PC-3 (cell line): ENCODE results near the gene CACNA1B. TPM values are rescaled to one million over a fixed set of nuclear protein-coding genes. Genes with fewer than 3 reads are reported as not detected.

Source experiments
- ATAC-seq: fragments of 200-7000 bp; cut with Tn5 transposase; 2 replicates; pipeline ENCODE4 v1.9.1; 2020; ENCODE audit warnings: mild to moderate bottlenecking, moderate library complexity
- BruUV-seq: library from RNA; stranded (reverse); fragments of 400-500 nt; replicated peaks from 2 replicates; lab custom pipeline; 2021; lab: Mats Ljungman, UMichigan
- CTCF ChIA-PET: fragments of 300-600 bp; sonication (Branson Sonifier 250); formaldehyde crosslinking; loops from one replicate; lab custom pipeline; 2022; ENCODE audit warnings: antibody characterized with exemption; lab: Charles Lee
- POLR2A ChIA-PET: fragments of 300-600 bp; sonication (Branson Sonifier 250); formaldehyde crosslinking; loops from one replicate; lab custom pipeline; 2022; ENCODE audit warnings: antibody characterized with exemption; ENCODE audit not compliant: unreplicated experiment; lab: Charles Lee
- DNase-seq: peaks from one replicate; pipeline ENCODE4 v3.0.0-alpha.2; 2015
- H2AFZ ChIP-seq: fragments of 300-600 bp; sonication (generic); 2 replicates; pipeline ENCODE4 v1.6.0; 2016; ENCODE audit warnings: antibody characterized with exemption, low read length
- H3F3A ChIP-seq: fragments of 300-600 bp; sonication (generic); one replicate; pipeline ENCODE4 v1.6.0; 2017; ENCODE audit warnings: antibody characterized with exemption, low read length, control low read depth, mild to moderate bottlenecking; ENCODE audit not compliant: unreplicated experiment
- H3K27ac ChIP-seq: fragments of 300-600 bp; sonication (generic); 2 replicates; pipeline ENCODE4 v1.5.1; 2016; ENCODE audit warnings: mild to moderate bottlenecking, low read length
- H3K27me3 ChIP-seq: fragments of 300-600 bp; sonication (generic); 2 replicates; pipeline ENCODE4 v1.6.1; 2016; ENCODE audit warnings: low read length, mixed read lengths
- H3K36me3 ChIP-seq: fragments of 300-600 bp; sonication (generic); 2 replicates; pipeline ENCODE4 v1.6.1; 2016; ENCODE audit warnings: low read depth, mixed run types, low read length, mixed read lengths
- H3K4me1 ChIP-seq: fragments of 300-600 bp; sonication (generic); 2 replicates; pipeline ENCODE4 v1.5.1; 2016; ENCODE audit warnings: low read length; ENCODE audit not compliant: insufficient read depth
- H3K4me2 ChIP-seq: fragments of 300-600 bp; sonication (generic); 2 replicates; pipeline ENCODE4 v1.6.0; 2016; ENCODE audit warnings: low read length
- H3K4me3 ChIP-seq: fragments of 300-600 bp; sonication (generic); 2 replicates; pipeline ENCODE4 v1.5.1; 2016; ENCODE audit warnings: mild to moderate bottlenecking, low read length, mixed read lengths
- H3K79me2 ChIP-seq: fragments of 300-600 bp; sonication (generic); 2 replicates; pipeline ENCODE4 v1.6.1; 2017; ENCODE audit warnings: low read length, mixed read lengths
- H3K9ac ChIP-seq: fragments of 300-600 bp; sonication (generic); 2 replicates; pipeline ENCODE4 v1.6.0; 2016; ENCODE audit warnings: mild to moderate bottlenecking, low read length
- H3K9me2 ChIP-seq: fragments of 300-600 bp; sonication (generic); replicated peaks from 2 replicates; pipeline ENCODE4 v1.6.1; 2016; ENCODE audit warnings: mixed run types, low read length, mixed read lengths
- H3K9me3 ChIP-seq: fragments of 300-600 bp; sonication (generic); 2 replicates; pipeline ENCODE4 v1.6.1; 2016; ENCODE audit warnings: low read length, mixed read lengths
- H4K20me1 ChIP-seq: fragments of 300-600 bp; sonication (generic); 2 replicates; pipeline ENCODE4 v1.6.1; 2016; ENCODE audit warnings: low read length, mixed read lengths
- CTCF ChIP-seq: fragments of 300-600 bp; sonication (generic); conservative IDR thresholded peaks from 2 replicates; pipeline ENCODE4 v1.5.1; 2017; ENCODE audit warnings: antibody characterized with exemption, low read depth, mild to moderate bottlenecking, low read length
- EZH2 ChIP-seq: fragments of 300-600 bp; sonication (generic); IDR thresholded peaks from one replicate; pipeline ENCODE4 v1.6.1; 2017; ENCODE audit warnings: antibody characterized with exemption, mild to moderate bottlenecking, low read length; ENCODE audit not compliant: unreplicated experiment
- EZH2phosphoT487 ChIP-seq: fragments of 300-600 bp; sonication (generic); IDR thresholded peaks from 2 replicates; pipeline ENCODE4 v1.6.1; 2018; ENCODE audit warnings: mild to moderate bottlenecking, antibody characterized with exemption, low read length, borderline replicate concordance
- intact Hi-C: fragments of 100-400 bp; cut with micrococcal nuclease; formaldehyde crosslinking; loops from 2 replicates; pipeline ENCODE4 v1.9.0; 2023
- total RNA-seq: library from RNA; depleted of rRNA; stranded (reverse); fragments of >200 nt; gene quantifications from 2 replicates; pipeline ENCODE4 v1.2.3, GENCODE V29; 2014

CACNA1B gene
- total RNA-seq, 1 experiment from 2014 or later, result not detected

GRCh38 chr9:138074516-138074915, 196.9 kb downstream of the CACNA1B start:
- TF ChIP-seq CTCF, result no peak
- TF ChIP-seq EZH2phosphoT487, result no peak
- TF ChIP-seq EZH2, result no peak
- DNase-seq (no peak), ATAC-seq (no peak)
- H3K4me1 ChIP-seq, result no peaks in the 10 kb centered on the region
- H4K20me1 ChIP-seq, result no peaks in the 10 kb centered on the region
- intact Hi-C loops, result no loop called here
- CTCF ChIA-PET, result no interaction called here
- H3K9me3 ChIP-seq, result no peaks in the 10 kb centered on the region
- no peak overlapping the region for H3K9ac ChIP-seq
- H2AFZ ChIP-seq, result no peak overlapping the region
- H3K27ac ChIP-seq, result no peak overlapping the region
- no peak overlapping the region for H3K4me3 ChIP-seq
- no peaks in the 10 kb centered on the region for H3K36me3 ChIP-seq
- no TSS peak for BruUV-seq
- no peaks in the 10 kb centered on the region for H3K9me2 ChIP-seq
- POLR2A ChIA-PET, result no interaction called here
- no peaks in the 10 kb centered on the region for H3K79me2 ChIP-seq
- no peaks in the 10 kb centered on the region for H3F3A ChIP-seq
- no peak overlapping the region for H3K4me2 ChIP-seq
- peaks cover 8% of the 10 kb centered on the region; the same call in 1 of the 2 replicates for H3K27me3 ChIP-seq

- ATAC-seq, result no peak
- Histone ChIP-seq H3K27ac (no peak overlapping the region), H3K79me2 (no peaks in the 10 kb centered on the region), H2AFZ (no peak overlapping the region), H3F3A (no peaks in the 10 kb centered on the region), H3K9ac (no peak overlapping the region), H3K9me3 (no peaks in the 10 kb centered on the region), H3K9me2 (no peaks in the 10 kb centered on the region), H3K4me3 (no peak overlapping the region), H3K27me3 (peaks cover 4% of the 10 kb centered on the region; the same call in 1 of the 2 replicates), H3K4me1 (no peaks in the 10 kb centered on the region), H3K36me3 (no peaks in the 10 kb centered on the region), H3K4me2 (no peak overlapping the region), H4K20me1 (no peaks in the 10 kb centered on the region)
- no TSS peak for BruUV-seq
- no peak for TF ChIP-seq CTCF
- TF ChIP-seq EZH2, result no peak
- TF ChIP-seq EZH2phosphoT487, result no peak
- DNase-seq, result no peak
- ChIA-PET POLR2A (no interaction called here), CTCF (no interaction called here)
- intact Hi-C loops, result no loop called here
Measured at GRCh38 chr9:138075496-138075895, 197.9 kb downstream of the CACNA1B start.

- Histone ChIP-seq H3K4me1 (no peaks in the 10 kb centered on the region), H3K9me2 (no peaks in the 10 kb centered on the region), H4K20me1 (no peaks in the 10 kb centered on the region), H3K9me3 (no peaks in the 10 kb centered on the region), H3F3A (no peaks in the 10 kb centered on the region), H2AFZ (no peak overlapping the region), H3K27ac (no peak overlapping the region), H3K4me3 (no peak overlapping the region), H3K27me3 (peaks cover 8% of the 10 kb centered on the region; the same call in 1 of the 2 replicates), H3K36me3 (no peaks in the 10 kb centered on the region), H3K4me2 (no peak overlapping the region), H3K9ac (no peak overlapping the region), H3K79me2 (no peaks in the 10 kb centered on the region)
- intact Hi-C loops, result no loop called here
- ChIA-PET POLR2A (no interaction called here), CTCF (no interaction called here)
- no peak for DNase-seq
- BruUV-seq, result no TSS peak
- TF ChIP-seq CTCF (no peak), EZH2 (no peak), EZH2phosphoT487 (no peak)
- no peak for ATAC-seq
Measured at GRCh38 chr9:138075961-138076649, 198.5 kb downstream of the CACNA1B start.
